Muscle of arm (tissue), 12 donors: ENCODE measurements around the gene NHSL1. TPM values are rescaled to one million over a fixed set of nuclear protein-coding genes. Genes with fewer than 3 reads are reported as not detected.

Experiments used
- DNase-seq: peaks from one replicate; pipeline ENCODE4 v3.0.0-alpha.2; 2013
- polyA plus RNA-seq, 12 donors: library from polyadenylated mRNA; unstranded; fragments of 120-200 nt; gene quantifications; one replicate each; pipeline ENCODE4 v1.2.1, GENCODE V29; 2013; ENCODE audit not compliant: insufficient read length in 12 of 12

The NHSL1 gene
- polyA plus RNA-seq, 12 donors, result 19.2 to 257 (median 26.3) TPM

DNA sequence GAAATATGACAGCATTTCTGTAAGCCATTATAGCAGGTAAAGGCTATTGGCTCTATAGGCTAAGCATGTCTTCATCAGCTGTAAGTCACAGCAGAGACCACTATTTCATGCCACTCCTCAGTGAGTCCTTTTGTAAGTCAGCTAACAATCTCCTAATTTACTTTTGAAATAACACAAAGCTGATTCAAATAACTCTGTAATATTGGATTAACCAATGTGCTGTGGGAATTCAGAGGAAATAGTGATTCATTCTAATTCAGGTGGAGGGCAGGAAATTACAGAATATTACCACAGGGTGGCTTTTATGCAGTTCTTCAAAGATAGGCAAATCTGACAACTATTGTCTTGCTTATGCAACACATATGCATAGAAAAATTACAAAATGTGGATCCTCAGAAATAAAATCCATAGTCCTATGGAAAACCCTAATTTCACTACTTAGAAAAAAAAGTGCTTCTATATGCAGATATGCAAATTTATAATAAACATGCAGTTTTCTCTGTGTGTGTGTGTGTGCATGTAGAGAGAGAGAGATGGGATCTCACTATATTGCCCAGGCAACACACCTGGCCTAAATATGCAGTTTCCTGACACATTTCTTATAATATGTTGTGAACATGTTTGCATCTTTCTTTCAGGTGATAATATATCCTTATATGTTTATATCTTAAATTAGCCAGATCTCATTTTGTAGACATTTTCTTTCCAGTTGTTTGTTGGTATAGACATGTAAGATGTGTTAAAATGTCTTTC, 126.4 kb downstream of the NHSL1 start:
- no peak for DNase-seq

Other genes starting within 250 kb of the NHSL1 start
- not detected for gene SMIM28, start 121.6 kb downstream of the NHSL1 start, polyA plus RNA-seq
- 10 to 100 TPM in 11 of 12 donors, not detected in 1; 30.8 to 71.7 (median 47.2) TPM for gene HEBP2, start 95.3 kb downstream of the NHSL1 start, polyA plus RNA-seq